ENCODE data around the gene IFIT5.

Gene IFIT5

DNA sequence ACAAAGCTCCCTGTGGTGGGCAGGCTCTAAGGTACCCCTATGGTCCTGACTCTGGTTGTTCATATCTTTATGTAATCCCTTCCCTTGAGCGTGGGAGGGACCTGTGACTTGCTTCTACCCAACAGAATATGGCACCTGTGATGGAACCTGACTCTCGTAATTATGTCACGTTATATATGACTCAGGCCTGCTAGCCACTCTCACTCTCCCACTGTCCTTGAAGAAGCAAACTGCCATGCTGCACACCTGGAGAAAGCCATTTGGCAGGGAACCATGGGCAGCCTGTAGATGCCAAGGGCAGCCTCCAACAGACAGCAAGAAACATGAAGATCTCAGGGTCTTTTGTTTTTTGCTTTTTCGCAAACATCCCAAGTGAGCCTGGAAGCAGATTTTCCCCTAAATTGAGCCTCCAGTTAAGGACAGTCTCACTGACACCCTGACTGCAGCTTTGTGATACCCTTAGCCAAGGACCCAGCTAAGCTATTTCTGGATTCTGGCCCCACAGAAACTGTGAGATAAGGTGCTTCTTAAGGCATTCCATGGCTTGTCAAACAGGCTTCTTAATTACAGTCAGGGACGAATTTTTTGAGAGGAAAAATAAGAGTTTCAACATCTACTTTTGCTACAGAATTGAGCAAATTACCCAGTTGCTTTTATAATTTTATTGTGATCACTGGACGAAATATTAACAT lies 49.6 kb downstream of the IFIT5 start:
- no peak for DNase-seq (ENCODE audit: extremely low spot score)
- ChIA-PET POLR2A (interaction anchor here (0.6 kb wide), 1 partner anchor 237 kb away, joined by 3 read pairs; the partner anchor contains the start of gene KIF20B), CTCF (no interaction called here)
- TF ChIP-seq ELF4 (IDR thresholded peaks at IDR 0.05) (no peak), CTBP1 (IDR thresholded peaks at IDR 0.05; ENCODE audit: borderline replicate concordance) (no peak)

- TF ChIP-seq LEF1 (IDR thresholded peaks at IDR 0.05; ENCODE audit: borderline replicate concordance) = no peak
- no peak for TF ChIP-seq L3MBTL2 (conservative IDR thresholded peaks at IDR 0.05)
- TF ChIP-seq HDGF (IDR thresholded peaks at IDR 0.05; ENCODE audit: borderline replicate concordance) = no peak
- no peak for TF ChIP-seq CTBP1 (IDR thresholded peaks at IDR 0.05; ENCODE audit: borderline replicate concordance)
- TF ChIP-seq, protein P1, sequence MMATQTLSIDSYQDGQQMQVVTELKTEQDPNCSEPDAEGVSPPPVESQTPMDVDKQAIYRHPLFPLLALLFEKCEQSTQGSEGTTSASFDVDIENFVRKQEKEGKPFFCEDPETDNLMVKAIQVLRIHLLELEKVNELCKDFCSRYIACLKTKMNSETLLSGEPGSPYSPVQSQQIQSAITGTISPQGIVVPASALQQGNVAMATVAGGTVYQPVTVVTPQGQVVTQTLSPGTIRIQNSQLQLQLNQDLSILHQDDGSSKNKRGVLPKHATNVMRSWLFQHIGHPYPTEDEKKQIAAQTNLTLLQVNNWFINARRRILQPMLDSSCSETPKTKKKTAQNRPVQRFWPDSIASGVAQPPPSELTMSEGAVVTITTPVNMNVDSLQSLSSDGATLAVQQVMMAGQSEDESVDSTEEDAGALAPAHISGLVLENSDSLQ (IDR thresholded peaks at IDR 0.05) = no peak
- TF ChIP-seq FOXA1 (IDR thresholded peaks at IDR 0.05) = no peak
- no peak for TF ChIP-seq ELF4 (IDR thresholded peaks at IDR 0.05)
- TF ChIP-seq TARDBP (IDR thresholded peaks at IDR 0.05) = no peak
- TF ChIP-seq FOXM1 (IDR thresholded peaks at IDR 0.05; ENCODE audit: borderline replicate concordance) = no peak
- TF ChIP-seq BHLHE40 (IDR thresholded peaks at IDR 0.05; ENCODE audit: borderline replicate concordance) = no peak
- TF ChIP-seq ARNT (IDR thresholded peaks at IDR 0.05) = no peak
- TF ChIP-seq ZNF384 (IDR thresholded peaks at IDR 0.05) = no peak
- no peak for TF ChIP-seq SUZ12 (IDR thresholded peaks at IDR 0.05)
- TF ChIP-seq SP1 (IDR thresholded peaks at IDR 0.05) = no peak
- TF ChIP-seq NFRKB (IDR thresholded peaks at IDR 0.05) = no peak
- no peak for TF ChIP-seq FOXK2 (IDR thresholded peaks at IDR 0.05)
- DNase-seq (ENCODE audit: extremely low spot score) = no peak
- ChIA-PET POLR2A (no interaction called here), CTCF (interaction anchor here (0.7 kb wide), 1 partner anchor 100 kb away, joined by 3 read pairs; no protein-coding TSS in a partner anchor)
These were observed 50.8 kb downstream of the IFIT5 start for GRCh38 chr10:89465196-89465595.

DNA sequence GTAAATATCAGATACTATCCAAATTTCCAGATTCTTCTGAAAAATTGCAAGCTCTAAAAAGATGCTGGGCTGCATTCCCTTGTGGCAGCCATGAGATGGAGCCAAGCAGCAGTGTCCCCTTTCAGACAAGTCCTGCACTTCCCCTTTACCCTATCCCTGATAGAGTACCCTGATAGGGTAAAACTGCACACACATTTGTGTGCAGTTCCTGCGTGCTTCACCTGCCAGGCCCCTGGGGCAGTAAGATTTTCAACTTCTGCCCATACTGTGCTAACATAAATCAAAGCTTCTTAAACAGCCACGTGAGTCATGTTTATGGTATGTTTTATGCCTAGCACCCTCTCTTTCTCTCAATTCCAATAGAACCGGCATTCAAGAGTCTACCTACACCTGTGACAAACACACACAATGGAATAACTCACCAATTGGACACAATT lies 52.2 kb downstream of the IFIT5 start:
- no peak for TF ChIP-seq L3MBTL2 (conservative IDR thresholded peaks at IDR 0.05)
- no peak for TF ChIP-seq CTBP1 (IDR thresholded peaks at IDR 0.05; ENCODE audit: borderline replicate concordance)
- ChIA-PET POLR2A (no interaction called here), CTCF (interaction anchor here (0.6 to 1.4 kb wide), 3 partner anchors 49 to 1454 kb away, joined by 3 to 5 read pairs (median 3); partner anchors contain the start of gene ANKRD1)
- DNase-seq (ENCODE audit: extremely low spot score) = peak; percentile 33

GRCh38 chr10:89468191-89468965 lies 54.0 kb downstream of the IFIT5 start:
- no peak for TF ChIP-seq SUZ12 (IDR thresholded peaks at IDR 0.05)
- TF ChIP-seq, protein P1 (IDR thresholded peaks at IDR 0.05) = no peak
- TF ChIP-seq ZNF384 (IDR thresholded peaks at IDR 0.05) = no peak
- TF ChIP-seq ELF4 (IDR thresholded peaks at IDR 0.05) = no peak
- ChIA-PET POLR2A (no interaction called here), CTCF (no interaction called here)
- no peak for DNase-seq (ENCODE audit: extremely low spot score)

- DNase-seq (ENCODE audit: extremely low spot score) = no peak
- ChIA-PET POLR2A (no interaction called here), CTCF (no interaction called here)
- TF ChIP-seq NFRKB (IDR thresholded peaks at IDR 0.05) (no peak), SP1 (IDR thresholded peaks at IDR 0.05) (no peak), FOXM1 (IDR thresholded peaks at IDR 0.05; ENCODE audit: borderline replicate concordance) (no peak), FOXK2 (IDR thresholded peaks at IDR 0.05) (no peak), ELF4 (IDR thresholded peaks at IDR 0.05) (no peak), TARDBP (IDR thresholded peaks at IDR 0.05) (no peak), ZNF384 (IDR thresholded peaks at IDR 0.05) (no peak), LEF1 (IDR thresholded peaks at IDR 0.05; ENCODE audit: borderline replicate concordance) (no peak), SUZ12 (IDR thresholded peaks at IDR 0.05) (no peak), HDGF (IDR thresholded peaks at IDR 0.05; ENCODE audit: borderline replicate concordance) (no peak), ARNT (IDR thresholded peaks at IDR 0.05) (no peak), CTBP1 (IDR thresholded peaks at IDR 0.05; ENCODE audit: borderline replicate concordance) (no peak), L3MBTL2 (conservative IDR thresholded peaks at IDR 0.05) (no peak), FOXA1 (IDR thresholded peaks at IDR 0.05) (no peak), BHLHE40 (IDR thresholded peaks at IDR 0.05; ENCODE audit: borderline replicate concordance) (no peak)
- TF ChIP-seq, protein P1 (IDR thresholded peaks at IDR 0.05) = no peak
These were observed 55.1 kb downstream of the IFIT5 start for GRCh38 chr10:89469517-89469916.

All from HEK293T (cell line).